Ovary (tissue), 3 donors: Measurements from ENCODE around the gene METTL25.

Source experiments
- EP300 ChIP-seq: sonication (generic); formaldehyde crosslinking; IDR thresholded peaks from one replicate; pipeline ENCODE4 v1.6.1; 2017; ENCODE audit warnings: antibody characterized with exemption
- POLR2A ChIP-seq: fragments of 450-650 bp; IDR thresholded peaks from one replicate; pipeline ENCODE4 v1.6.1; 2017; ENCODE audit warnings: antibody characterized with exemption, mild to moderate bottlenecking, moderate library complexity
- TF ChIP-seq, protein P1 (sequence below), 3 donors: fragments of 450-650 bp in 2 of 3; fragments of 200-600 bp in 1 of 3; IDR thresholded peaks; one replicate each; pipeline versions ENCODE4 v1.5.1 to v1.8.0; 2016 to 2022; ENCODE audit warnings: antibody characterized with exemption in 3 of 3, mild to moderate bottlenecking in 1 of 3
- donor health status: DM: no; HTN: no; CAD: no.

DNA sequence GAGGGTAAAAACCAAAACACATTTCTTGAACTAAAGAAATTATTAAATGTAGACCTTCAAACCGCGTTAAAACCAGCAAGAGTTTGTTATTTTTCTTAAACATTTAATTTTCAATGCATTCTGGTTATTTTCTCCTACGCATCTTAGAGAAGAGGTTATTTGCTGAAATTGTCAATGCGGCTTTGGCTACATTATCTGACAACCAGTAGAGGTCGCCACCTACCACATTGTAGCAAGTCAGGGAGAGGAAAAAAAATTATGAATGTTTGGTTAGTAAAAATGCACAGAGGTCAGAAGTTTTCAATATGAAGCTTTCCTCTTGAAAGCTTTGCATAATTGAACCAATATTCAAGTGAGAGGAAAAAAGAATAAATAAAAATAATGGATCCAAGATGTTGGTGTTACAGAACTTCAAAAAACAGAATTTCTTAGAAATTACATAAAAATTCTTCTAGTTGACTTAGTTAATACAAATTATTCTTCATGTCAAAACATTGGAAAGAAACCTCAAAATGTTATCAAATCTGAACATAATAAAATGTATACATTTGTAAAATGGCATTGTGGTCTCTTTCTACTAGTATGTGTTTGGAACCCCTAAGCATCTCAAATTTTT, 168.9 kb downstream of the METTL25 start:
- TF ChIP-seq, protein P1, sequence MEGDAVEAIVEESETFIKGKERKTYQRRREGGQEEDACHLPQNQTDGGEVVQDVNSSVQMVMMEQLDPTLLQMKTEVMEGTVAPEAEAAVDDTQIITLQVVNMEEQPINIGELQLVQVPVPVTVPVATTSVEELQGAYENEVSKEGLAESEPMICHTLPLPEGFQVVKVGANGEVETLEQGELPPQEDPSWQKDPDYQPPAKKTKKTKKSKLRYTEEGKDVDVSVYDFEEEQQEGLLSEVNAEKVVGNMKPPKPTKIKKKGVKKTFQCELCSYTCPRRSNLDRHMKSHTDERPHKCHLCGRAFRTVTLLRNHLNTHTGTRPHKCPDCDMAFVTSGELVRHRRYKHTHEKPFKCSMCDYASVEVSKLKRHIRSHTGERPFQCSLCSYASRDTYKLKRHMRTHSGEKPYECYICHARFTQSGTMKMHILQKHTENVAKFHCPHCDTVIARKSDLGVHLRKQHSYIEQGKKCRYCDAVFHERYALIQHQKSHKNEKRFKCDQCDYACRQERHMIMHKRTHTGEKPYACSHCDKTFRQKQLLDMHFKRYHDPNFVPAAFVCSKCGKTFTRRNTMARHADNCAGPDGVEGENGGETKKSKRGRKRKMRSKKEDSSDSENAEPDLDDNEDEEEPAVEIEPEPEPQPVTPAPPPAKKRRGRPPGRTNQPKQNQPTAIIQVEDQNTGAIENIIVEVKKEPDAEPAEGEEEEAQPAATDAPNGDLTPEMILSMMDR (IDR thresholded peaks at IDR 0.05): peak in 2 of 3 donors; percentile 26
- no peak for TF ChIP-seq POLR2A
- TF ChIP-seq EP300: no peak
